H54 (cell line): ENCODE data around the gene PKNOX2.
A peak's percentile ranks its signal among the peaks of the same experiment; 100 is the strongest.

Source experiments
- DNase-seq: peaks from one replicate; pipeline ENCODE4 v3.0.0; 2011; ENCODE audit warnings: low spot score, mixed read lengths; ENCODE audit not compliant: insufficient read length
- FAIRE-seq: peaks from 3 replicates; lab custom pipeline; 2011; peaks lifted over from hg19 to GRCh38; lab: Jason Lieb, UNC
- POLR2A ChIP-seq: IDR thresholded peaks from 2 replicates; pipeline ENCODE4 v1.6.1; 2011; ENCODE audit warnings: low read depth, mild to moderate bottlenecking, low read length

PKNOX2 gene

GRCh38 chr11:125284245-125284850 lies 119.8 kb downstream of the PKNOX2 start:
- TF ChIP-seq POLR2A: no peak
- DNase-seq (no peak), FAIRE-seq (no peak)

- FAIRE-seq: no peak
- no peak for TF ChIP-seq POLR2A
- no peak for DNase-seq
These were observed 121.3 kb downstream of the PKNOX2 start for GRCh38 chr11:125285844-125286243.

- no peak for TF ChIP-seq POLR2A
- DNase-seq (no peak), FAIRE-seq (no peak)
These were observed 121.9 kb downstream of the PKNOX2 start for GRCh38 chr11:125286486-125286885.

DNA sequence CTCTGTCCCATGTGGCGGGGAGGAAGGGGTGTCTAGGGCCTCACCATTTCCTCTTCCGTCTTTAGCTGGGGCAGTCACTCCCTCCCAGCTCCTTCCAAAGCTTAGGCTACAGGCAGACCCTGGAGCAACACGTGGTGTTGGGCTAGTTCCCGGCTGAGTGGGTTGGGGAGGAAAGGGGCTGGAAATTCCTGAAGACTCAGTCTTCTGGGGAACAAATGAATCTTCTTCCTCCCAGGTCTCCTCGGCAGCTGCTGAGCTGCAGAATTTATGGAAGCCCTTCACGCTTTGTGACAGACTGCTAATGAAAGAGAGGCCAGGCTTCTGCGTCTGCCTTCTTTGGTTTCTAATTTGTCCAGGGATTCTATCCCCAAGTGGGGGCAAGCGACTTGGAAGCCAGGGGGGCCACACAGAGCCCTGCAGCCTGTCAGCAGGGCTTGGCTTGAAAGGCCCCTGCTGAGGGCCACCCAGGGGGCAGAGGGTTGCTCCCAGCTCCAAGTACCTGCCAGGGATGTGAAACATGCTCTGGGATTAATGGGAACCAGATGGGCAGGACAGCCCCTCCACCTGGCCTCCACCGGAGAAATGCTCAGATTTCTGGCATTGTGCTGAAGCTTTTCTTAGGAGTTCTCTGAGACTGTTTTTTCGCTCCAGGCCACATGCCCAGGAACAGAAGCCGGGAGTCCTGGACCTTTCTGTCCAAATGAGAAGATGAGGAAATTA lies 123.1 kb downstream of the PKNOX2 start:
- DNase-seq (no peak), FAIRE-seq (no peak)
- no peak for TF ChIP-seq POLR2A

GRCh38 chr11:125289419-125290098 lies 125.0 kb downstream of the PKNOX2 start:
- FAIRE-seq (no peak), DNase-seq (no peak)
- no peak for TF ChIP-seq POLR2A

DNA sequence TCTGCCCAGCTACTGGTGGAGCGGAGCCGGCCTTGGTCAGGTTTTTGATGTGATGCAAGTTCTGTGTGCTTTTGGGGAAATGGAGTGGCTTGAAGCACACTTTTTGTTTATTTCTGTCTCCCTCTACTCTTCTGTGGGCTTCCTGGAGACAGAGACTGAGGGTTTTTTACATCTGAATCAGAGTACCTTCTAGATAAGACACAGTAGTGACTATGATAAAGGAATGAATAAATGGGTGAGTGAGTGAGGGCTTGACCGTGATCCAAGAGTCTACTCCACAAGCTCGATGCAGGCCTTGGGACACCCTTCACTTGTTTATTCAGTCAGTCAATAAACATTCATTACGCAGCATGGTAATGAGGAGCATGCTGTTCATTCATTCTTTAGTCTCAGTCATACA lies 125.7 kb downstream of the PKNOX2 start:
- DNase-seq: no peak
- FAIRE-seq: no peak
- no peak for TF ChIP-seq POLR2A

GRCh38 chr11:125292100-125292499 lies 127.5 kb downstream of the PKNOX2 start:
- TF ChIP-seq POLR2A: no peak
- FAIRE-seq (no peak), DNase-seq (no peak)

DNA sequence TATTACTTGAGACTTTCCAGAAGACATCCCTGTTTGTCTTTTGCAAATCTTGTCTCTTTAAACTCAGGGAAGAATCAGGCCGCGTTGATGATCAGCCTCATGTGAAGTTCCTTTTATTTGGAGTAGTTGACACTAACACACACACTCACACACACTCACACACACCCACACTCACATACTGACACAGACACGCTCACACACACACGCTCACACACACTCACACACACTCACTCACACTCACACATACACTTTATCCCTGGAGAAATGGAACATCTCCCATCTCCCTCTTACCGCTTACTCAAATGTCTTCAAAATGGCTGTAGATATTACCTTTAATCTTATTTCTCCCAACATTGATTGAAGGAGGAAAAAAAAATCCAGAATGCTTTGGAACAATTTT lies 129.0 kb downstream of the PKNOX2 start:
- no peak for TF ChIP-seq POLR2A
- no peak for FAIRE-seq
- DNase-seq: no peak

DNA sequence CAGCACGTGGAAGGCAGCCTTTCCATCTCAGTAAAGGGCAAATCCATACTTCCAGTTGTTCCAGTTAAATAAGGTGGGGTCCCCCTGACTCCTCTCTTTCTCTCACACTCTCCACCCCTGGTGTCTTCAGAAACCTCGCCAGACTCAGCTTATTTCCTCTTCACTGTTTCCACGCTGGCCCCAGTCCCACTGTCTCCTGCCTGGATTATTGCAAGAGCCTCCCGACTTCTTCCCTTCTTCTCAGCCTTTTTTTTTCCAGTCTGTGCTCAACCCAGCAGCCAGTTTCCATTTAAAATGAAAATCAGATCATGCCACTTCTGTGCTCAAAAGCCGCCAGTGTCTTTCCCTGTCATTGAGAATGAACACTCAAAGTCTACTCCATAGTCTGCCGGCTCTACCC lies 131.4 kb downstream of the PKNOX2 start:
- no peak for DNase-seq
- FAIRE-seq: no peak
- TF ChIP-seq POLR2A: no peak

GRCh38 chr11:125297346-125297915 lies 132.9 kb downstream of the PKNOX2 start:
- FAIRE-seq (no peak), DNase-seq (no peak)
- no peak for TF ChIP-seq POLR2A

- no peak for DNase-seq
- no peak for TF ChIP-seq POLR2A
- FAIRE-seq: no peak
These were observed 134.6 kb downstream of the PKNOX2 start for GRCh38 chr11:125299061-125299615.

DNA sequence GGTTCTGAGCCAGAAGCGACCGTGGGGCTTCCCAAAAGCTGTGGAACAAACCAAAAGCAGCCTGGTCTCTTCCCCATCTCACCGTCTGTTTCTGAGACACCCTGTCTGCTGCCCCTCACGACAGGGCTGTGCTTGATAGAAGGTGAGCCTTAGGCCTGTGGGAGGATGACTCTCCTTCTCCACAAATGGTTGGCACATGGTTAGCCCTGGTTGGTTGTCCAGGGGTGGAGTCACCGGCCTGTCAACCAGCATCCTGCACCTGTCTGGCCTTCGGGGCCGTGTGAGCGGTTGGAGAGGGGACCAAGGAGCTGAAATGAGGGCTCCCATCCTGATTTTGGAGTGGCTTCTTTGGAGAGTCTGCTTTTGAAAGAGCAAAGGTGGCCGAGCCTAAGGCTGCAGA lies 135.3 kb downstream of the PKNOX2 start:
- no peak for TF ChIP-seq POLR2A
- DNase-seq (no peak), FAIRE-seq (no peak)

GRCh38 chr11:125300791-125301218 lies 136.3 kb downstream of the PKNOX2 start:
- DNase-seq (peak; percentile 41), FAIRE-seq (no peak)
- no peak for TF ChIP-seq POLR2A

GRCh38 chr11:125301346-125301745 lies 136.8 kb downstream of the PKNOX2 start:
- no peak for TF ChIP-seq POLR2A
- FAIRE-seq: no peak
- DNase-seq: no peak
